ENCODE measurements around the gene PLEKHA8. TPM values are rescaled to one million over a fixed set of nuclear protein-coding genes. Genes with fewer than 3 reads are reported as not detected.

The PLEKHA8 gene
- total RNA-seq, 1 donor from 2014 or later: 62.1 TPM

DNA sequence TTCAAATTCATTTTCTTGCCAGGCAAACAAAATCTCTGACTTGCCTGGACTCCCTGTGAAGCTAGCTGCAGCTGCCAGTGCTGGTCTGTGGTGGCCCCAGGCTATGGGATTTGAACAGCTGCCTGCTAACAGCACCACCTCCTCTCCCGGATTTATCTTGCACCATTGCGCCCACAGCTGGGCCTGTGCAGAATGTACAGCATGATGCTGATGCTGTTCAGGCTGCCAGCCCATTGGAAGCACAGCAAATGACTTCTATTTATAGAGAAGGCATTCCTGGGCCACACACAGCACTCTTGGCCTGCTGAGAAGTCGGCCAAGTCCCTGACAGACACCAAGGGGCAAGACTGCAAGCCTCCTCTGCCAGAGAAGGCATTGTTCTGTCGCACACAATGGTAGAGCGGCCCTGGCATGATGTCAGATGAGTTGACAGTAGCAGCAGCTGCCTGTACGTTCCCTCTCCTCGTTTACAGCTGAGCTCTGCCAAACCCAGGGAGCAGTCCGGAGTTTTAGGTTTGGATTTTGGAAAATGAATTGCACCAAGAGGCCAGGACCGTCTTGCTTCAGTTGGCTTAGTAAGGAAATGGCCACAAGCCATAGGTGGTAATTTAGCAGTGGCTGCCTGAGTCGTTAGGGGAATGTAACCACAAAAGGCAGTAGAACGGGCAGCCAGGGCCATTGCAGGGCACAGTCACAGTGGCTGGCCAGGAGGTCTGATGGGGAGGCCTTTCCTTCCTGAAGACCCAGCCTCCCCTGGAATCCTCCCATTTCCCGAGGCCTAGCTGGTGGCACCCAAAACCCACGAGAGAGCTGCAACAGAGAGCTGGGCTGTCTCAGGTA lies 145.1 kb downstream of the PLEKHA8 start:
- Mint-ChIP-seq H3K27ac (no peak overlapping the region), H3K36me3 (ENCODE audit: insufficient read depth) (no peaks in the 10 kb centered on the region), H3K27me3 (peaks cover 3% of the 10 kb centered on the region), H3K9me3 (ENCODE audit: low read depth) (no peaks in the 10 kb centered on the region), H3K4me1 (ENCODE audit: low read depth) (peaks cover 4% of the 10 kb centered on the region), H3K4me3 (ENCODE audit: low read depth) (no peak overlapping the region)
- DNase-seq (ENCODE audit: low spot score, unreplicated experiment): no peak
- TF ChIP-seq, protein P1, sequence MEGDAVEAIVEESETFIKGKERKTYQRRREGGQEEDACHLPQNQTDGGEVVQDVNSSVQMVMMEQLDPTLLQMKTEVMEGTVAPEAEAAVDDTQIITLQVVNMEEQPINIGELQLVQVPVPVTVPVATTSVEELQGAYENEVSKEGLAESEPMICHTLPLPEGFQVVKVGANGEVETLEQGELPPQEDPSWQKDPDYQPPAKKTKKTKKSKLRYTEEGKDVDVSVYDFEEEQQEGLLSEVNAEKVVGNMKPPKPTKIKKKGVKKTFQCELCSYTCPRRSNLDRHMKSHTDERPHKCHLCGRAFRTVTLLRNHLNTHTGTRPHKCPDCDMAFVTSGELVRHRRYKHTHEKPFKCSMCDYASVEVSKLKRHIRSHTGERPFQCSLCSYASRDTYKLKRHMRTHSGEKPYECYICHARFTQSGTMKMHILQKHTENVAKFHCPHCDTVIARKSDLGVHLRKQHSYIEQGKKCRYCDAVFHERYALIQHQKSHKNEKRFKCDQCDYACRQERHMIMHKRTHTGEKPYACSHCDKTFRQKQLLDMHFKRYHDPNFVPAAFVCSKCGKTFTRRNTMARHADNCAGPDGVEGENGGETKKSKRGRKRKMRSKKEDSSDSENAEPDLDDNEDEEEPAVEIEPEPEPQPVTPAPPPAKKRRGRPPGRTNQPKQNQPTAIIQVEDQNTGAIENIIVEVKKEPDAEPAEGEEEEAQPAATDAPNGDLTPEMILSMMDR (IDR thresholded peaks at IDR 0.05; ENCODE audit: unreplicated experiment): no peak

DNA sequence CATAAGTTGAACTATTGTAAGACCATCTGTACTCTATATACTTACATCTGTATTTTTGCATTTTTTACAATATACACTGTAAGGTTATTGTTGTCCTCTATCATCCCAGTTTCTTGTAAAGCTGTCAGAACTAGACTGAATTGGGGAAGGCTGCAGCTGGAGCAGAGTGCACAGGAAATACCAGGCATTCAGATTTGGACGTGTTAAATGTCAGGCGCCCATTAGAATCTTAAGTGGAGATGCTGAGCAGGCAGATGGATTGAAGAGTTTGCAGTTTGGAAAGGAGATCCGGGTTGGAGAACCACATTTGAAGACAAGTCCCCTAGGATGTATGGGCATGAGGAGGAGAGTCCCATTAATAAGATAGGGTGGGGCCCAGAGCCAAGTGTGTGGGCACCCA lies 147.0 kb downstream of the PLEKHA8 start:
- no peak for DNase-seq (ENCODE audit: low spot score, unreplicated experiment)
- H3K4me3 Mint-ChIP-seq (ENCODE audit: low read depth): no peak overlapping the region
- H3K9me3 Mint-ChIP-seq (ENCODE audit: low read depth): no peaks in the 10 kb centered on the region
- H3K4me1 Mint-ChIP-seq (ENCODE audit: low read depth): peaks cover 4% of the 10 kb centered on the region
- TF ChIP-seq, protein P1 (IDR thresholded peaks at IDR 0.05; ENCODE audit: unreplicated experiment): no peak
- no peaks in the 10 kb centered on the region for H3K36me3 Mint-ChIP-seq (ENCODE audit: insufficient read depth)
- no peak overlapping the region for H3K27ac Mint-ChIP-seq
- H3K27me3 Mint-ChIP-seq: no peaks in the 10 kb centered on the region

DNA sequence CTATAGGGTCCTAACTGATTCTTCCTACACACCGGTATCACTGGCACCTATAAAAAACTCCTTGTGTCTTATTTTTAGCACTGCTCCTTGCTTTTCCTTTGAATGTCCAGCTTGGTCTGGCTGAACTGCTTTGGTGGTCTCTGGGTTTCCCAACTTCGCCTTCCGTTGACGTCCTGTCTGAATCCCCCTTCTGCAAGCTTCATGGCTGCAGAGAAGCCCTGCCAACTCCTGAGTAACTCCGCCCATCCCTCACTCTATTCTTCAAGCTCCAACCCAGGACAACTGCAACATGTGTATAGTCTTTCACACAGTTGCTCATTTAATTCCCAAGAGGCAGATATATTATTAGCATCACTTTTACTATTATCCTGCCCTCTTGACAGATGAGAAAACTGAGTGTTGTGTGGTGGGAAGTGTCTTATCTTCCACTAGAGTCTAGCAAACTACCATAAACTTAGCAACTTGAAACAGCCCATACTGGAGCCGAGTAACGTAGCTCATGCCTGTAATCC lies 147.5 kb downstream of the PLEKHA8 start:
- TF ChIP-seq, protein P1 (IDR thresholded peaks at IDR 0.05; ENCODE audit: unreplicated experiment): no peak
- H3K9me3 Mint-ChIP-seq (ENCODE audit: low read depth): no peaks in the 10 kb centered on the region
- DNase-seq (ENCODE audit: low spot score, unreplicated experiment): no peak
- no peaks in the 10 kb centered on the region for H3K36me3 Mint-ChIP-seq (ENCODE audit: insufficient read depth)
- no peak overlapping the region for H3K4me3 Mint-ChIP-seq (ENCODE audit: low read depth)
- H3K27me3 Mint-ChIP-seq: no peaks in the 10 kb centered on the region
- peak overlapping the region; percentile 8 for H3K27ac Mint-ChIP-seq
- H3K4me1 Mint-ChIP-seq (ENCODE audit: low read depth): peaks cover 4% of the 10 kb centered on the region

DNA sequence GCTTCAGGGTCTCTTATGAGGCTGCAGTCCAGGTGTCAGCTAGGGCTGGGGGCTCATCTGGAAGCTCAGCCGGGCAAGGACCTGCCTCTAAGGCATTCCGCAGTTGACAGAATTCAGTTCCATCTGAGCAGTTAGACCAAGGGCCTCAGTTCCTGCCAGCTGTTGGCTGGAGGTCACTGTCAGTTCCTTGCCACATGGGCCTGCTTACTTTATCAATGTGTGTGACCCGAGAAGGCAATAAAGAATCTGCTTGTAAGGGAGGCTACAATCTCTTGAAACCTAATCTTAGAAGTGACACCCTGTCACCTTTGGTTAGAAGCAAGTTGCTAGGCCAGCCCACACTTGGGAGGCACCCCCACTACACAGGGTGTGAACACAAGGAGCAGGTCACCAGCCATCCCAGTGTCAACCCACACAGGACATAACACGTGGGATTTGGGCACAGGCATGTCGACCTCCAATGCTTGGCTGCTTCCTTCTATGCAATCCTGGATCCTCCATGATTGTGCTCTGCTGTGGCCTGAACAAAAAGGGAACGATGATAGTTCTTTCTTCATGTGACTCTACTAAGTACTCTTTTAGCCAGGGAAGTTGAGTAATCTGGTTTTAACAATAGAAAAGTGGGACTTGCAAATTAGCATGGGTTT lies 148.4 kb downstream of the PLEKHA8 start:
- TF ChIP-seq, protein P1 (IDR thresholded peaks at IDR 0.05; ENCODE audit: unreplicated experiment): no peak
- Mint-ChIP-seq H3K36me3 (ENCODE audit: insufficient read depth) (no peaks in the 10 kb centered on the region), H3K27me3 (no peaks in the 10 kb centered on the region), H3K4me3 (ENCODE audit: low read depth) (no peak overlapping the region), H3K4me1 (ENCODE audit: low read depth) (peaks cover 4% of the 10 kb centered on the region), H3K9me3 (ENCODE audit: low read depth) (no peaks in the 10 kb centered on the region), H3K27ac (no peak overlapping the region)
- DNase-seq (ENCODE audit: low spot score, unreplicated experiment): no peak

DNA sequence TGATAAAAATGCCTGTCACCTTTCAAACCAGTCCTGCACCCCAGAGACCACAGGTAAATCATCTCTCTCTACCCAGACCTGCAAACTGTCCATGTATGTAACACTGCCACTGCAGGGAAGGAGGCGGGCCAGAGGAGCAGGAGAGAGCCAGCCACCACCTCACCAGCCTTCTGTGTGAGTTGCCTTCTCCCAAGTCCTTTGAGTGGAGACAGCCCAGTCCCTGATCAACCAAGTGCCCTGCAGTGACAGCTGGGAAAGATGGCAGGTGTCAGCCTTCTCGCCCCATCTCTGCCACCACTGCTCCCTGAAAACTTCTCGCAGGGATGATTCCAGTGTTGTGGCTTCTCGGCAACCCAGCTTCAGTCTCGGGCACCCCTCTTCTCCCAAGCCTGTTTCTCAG lies 149.0 kb downstream of the PLEKHA8 start:
- DNase-seq (ENCODE audit: low spot score, unreplicated experiment): no peak
- TF ChIP-seq, protein P1 (IDR thresholded peaks at IDR 0.05; ENCODE audit: unreplicated experiment): no peak
- H3K9me3 Mint-ChIP-seq (ENCODE audit: low read depth): no peaks in the 10 kb centered on the region

More for the DNA sequence above, 149.0 kb downstream of the PLEKHA8 start:
- Mint-ChIP-seq H3K27ac (no peak overlapping the region), H3K4me1 (ENCODE audit: low read depth) (peaks cover 4% of the 10 kb centered on the region), H3K36me3 (ENCODE audit: insufficient read depth) (no peaks in the 10 kb centered on the region), H3K4me3 (ENCODE audit: low read depth) (no peak overlapping the region), H3K27me3 (no peaks in the 10 kb centered on the region)
